ENCODE measurements around the gene CMIP.

DNA sequence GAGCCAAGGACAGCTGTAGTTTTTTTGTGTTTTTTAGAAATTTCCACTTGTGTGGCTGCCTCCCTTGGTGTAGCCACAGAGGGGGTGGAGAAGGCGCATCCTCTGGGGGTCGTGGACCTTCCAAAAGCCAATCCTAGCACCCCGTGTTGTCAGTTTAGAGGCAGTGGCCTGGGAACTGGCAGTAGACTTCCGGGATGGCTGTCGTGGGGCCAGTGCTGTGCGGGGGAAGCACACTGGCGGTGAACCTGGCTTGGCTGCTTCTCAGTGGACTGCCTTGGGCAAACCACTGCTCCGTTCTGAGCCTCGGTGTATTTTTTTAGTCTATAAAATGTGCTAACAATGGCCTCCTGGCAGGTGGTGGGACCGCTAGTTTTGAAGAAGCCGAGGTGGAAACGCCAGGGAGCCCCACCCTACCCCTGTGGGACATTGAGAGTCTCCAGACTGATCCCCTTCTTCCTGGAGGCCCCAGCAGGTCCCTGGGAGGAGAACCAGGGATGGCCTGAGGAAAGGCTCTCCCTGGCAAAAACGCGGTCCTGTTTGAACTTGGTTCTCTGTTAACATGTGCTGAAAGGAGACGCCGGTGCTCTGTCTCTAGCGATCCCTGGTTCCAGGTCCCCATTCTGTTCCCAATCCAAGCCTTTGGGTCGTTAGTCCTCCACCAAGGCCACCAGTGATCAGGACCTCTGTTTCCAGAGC is 125.7 kb downstream of the CMIP start:
- no peak for TF ChIP-seq POLR2A (IDR thresholded peaks at IDR 0.05)
- TF ChIP-seq, protein P1, sequence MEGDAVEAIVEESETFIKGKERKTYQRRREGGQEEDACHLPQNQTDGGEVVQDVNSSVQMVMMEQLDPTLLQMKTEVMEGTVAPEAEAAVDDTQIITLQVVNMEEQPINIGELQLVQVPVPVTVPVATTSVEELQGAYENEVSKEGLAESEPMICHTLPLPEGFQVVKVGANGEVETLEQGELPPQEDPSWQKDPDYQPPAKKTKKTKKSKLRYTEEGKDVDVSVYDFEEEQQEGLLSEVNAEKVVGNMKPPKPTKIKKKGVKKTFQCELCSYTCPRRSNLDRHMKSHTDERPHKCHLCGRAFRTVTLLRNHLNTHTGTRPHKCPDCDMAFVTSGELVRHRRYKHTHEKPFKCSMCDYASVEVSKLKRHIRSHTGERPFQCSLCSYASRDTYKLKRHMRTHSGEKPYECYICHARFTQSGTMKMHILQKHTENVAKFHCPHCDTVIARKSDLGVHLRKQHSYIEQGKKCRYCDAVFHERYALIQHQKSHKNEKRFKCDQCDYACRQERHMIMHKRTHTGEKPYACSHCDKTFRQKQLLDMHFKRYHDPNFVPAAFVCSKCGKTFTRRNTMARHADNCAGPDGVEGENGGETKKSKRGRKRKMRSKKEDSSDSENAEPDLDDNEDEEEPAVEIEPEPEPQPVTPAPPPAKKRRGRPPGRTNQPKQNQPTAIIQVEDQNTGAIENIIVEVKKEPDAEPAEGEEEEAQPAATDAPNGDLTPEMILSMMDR (IDR thresholded peaks at IDR 0.05) = no peak

Measured in thyroid gland (tissue), 4 donors.